A549 (cell line): ENCODE results near the gene GGTLC2.

Experiments
- CHD2 ChIP-seq: fragments of 150-350 bp; IDR thresholded peaks from 2 replicates; pipeline ENCODE4 v1.6.1; 2014; ENCODE audit warnings: low read length; ENCODE audit not compliant: partially characterized antibody
- JUNB ChIP-seq: fragments of >200 bp; sonication (Bioruptor Twin); formaldehyde crosslinking; IDR thresholded peaks from 2 replicates; pipeline ENCODE4 v1.6.1; 2016
- KDM5A ChIP-seq: fragments of 200-600 bp; sonication (generic); IDR thresholded peaks from 2 replicates; pipeline ENCODE4 v1.6.1; 2016; ENCODE audit warnings: antibody characterized with exemption, mild to moderate bottlenecking
- MAZ ChIP-seq: fragments of 150-350 bp; IDR thresholded peaks from 2 replicates; pipeline ENCODE4 v1.6.1; 2014; ENCODE audit warnings: antibody characterized with exemption, low read depth, low read length, borderline replicate concordance
- NFE2L2 ChIP-seq: fragments of 150-350 bp; conservative IDR thresholded peaks from 2 replicates; pipeline ENCODE4 v1.6.1; 2014; ENCODE audit warnings: low read length
- NR3C1 ChIP-seq: fragments of >200 bp; sonication (Bioruptor Twin); formaldehyde crosslinking; IDR thresholded peaks from 3 replicates; pipeline ENCODE4 v1.6.1; 2017
- POLR2A ChIP-seq: IDR thresholded peaks from 2 replicates; pipeline ENCODE4 v1.6.1; 2012; ENCODE audit warnings: mild to moderate bottlenecking, low read length
- SMC3 ChIP-seq: fragments of >200 bp; sonication (Bioruptor Twin); formaldehyde crosslinking; IDR thresholded peaks from 3 replicates; pipeline ENCODE4 v1.6.1; 2018; ENCODE audit warnings: inconsistent platforms
- SREBF2 ChIP-seq: fragments of 450-650 bp; IDR thresholded peaks from 2 replicates; pipeline ENCODE4 v1.6.1; 2014; ENCODE audit warnings: mild to moderate bottlenecking, moderate library complexity
- TFCP2L1 ChIP-seq: fragments of 250-450 bp; sonication (Bioruptor Pico); IDR thresholded peaks from 2 replicates; pipeline ENCODE4 v1.5.0; 2021; ENCODE audit warnings: mild to moderate bottlenecking
- TF ChIP-seq, protein P1 (sequence below): fragments of 200-600 bp; sonication (generic); IDR thresholded peaks from 2 replicates; pipeline ENCODE4 v1.6.1; 2016; ENCODE audit warnings: antibody characterized with exemption, mild to moderate bottlenecking, moderate library complexity
- TF ChIP-seq, protein P2 (sequence below): fragments of 450-650 bp; IDR thresholded peaks from 2 replicates; pipeline ENCODE4 v1.6.1; 2014; ENCODE audit warnings: antibody characterized with exemption
- TF ChIP-seq, protein P3 (sequence below): fragments of >200 bp; sonication (Bioruptor Twin); formaldehyde crosslinking; IDR thresholded peaks from 3 replicates; pipeline ENCODE4 v1.5.1; 2016

DNA sequence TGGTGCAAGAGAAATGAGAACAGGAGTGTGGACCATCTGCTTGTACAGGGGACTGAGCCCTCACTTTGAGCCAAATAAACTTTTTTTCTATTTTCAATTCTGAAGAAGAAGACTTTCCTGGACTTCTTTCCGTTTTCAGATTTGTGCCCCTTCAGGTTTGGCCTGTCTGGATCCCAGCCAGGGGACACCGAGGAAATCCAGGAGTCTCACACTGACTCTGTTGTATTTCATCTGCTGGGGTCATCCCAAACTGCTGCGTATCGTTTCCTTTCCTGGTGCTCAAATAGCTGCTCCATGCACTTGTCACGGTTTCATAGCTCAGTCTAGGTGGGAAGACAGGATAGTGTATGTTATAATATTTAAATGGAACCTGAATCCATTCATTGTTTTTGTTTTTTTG is 51.7 kb downstream of the GGTLC2 start:
- TF ChIP-seq SMC3 (no peak), KDM5A (no peak), POLR2A (no peak), SREBF2 (no peak), MAZ (no peak), TFCP2L1 (CRISPR knock-in tag) (no peak), CHD2 (no peak), JUNB (no peak), NR3C1 (no peak), NFE2L2 (no peak)
- TF ChIP-seq, protein P1, sequence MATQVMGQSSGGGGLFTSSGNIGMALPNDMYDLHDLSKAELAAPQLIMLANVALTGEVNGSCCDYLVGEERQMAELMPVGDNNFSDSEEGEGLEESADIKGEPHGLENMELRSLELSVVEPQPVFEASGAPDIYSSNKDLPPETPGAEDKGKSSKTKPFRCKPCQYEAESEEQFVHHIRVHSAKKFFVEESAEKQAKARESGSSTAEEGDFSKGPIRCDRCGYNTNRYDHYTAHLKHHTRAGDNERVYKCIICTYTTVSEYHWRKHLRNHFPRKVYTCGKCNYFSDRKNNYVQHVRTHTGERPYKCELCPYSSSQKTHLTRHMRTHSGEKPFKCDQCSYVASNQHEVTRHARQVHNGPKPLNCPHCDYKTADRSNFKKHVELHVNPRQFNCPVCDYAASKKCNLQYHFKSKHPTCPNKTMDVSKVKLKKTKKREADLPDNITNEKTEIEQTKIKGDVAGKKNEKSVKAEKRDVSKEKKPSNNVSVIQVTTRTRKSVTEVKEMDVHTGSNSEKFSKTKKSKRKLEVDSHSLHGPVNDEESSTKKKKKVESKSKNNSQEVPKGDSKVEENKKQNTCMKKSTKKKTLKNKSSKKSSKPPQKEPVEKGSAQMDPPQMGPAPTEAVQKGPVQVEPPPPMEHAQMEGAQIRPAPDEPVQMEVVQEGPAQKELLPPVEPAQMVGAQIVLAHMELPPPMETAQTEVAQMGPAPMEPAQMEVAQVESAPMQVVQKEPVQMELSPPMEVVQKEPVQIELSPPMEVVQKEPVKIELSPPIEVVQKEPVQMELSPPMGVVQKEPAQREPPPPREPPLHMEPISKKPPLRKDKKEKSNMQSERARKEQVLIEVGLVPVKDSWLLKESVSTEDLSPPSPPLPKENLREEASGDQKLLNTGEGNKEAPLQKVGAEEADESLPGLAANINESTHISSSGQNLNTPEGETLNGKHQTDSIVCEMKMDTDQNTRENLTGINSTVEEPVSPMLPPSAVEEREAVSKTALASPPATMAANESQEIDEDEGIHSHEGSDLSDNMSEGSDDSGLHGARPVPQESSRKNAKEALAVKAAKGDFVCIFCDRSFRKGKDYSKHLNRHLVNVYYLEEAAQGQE, result no peak
- TF ChIP-seq, protein P2, sequence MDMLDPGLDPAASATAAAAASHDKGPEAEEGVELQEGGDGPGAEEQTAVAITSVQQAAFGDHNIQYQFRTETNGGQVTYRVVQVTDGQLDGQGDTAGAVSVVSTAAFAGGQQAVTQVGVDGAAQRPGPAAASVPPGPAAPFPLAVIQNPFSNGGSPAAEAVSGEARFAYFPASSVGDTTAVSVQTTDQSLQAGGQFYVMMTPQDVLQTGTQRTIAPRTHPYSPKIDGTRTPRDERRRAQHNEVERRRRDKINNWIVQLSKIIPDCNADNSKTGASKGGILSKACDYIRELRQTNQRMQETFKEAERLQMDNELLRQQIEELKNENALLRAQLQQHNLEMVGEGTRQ, result no peak
- TF ChIP-seq, protein P3, sequence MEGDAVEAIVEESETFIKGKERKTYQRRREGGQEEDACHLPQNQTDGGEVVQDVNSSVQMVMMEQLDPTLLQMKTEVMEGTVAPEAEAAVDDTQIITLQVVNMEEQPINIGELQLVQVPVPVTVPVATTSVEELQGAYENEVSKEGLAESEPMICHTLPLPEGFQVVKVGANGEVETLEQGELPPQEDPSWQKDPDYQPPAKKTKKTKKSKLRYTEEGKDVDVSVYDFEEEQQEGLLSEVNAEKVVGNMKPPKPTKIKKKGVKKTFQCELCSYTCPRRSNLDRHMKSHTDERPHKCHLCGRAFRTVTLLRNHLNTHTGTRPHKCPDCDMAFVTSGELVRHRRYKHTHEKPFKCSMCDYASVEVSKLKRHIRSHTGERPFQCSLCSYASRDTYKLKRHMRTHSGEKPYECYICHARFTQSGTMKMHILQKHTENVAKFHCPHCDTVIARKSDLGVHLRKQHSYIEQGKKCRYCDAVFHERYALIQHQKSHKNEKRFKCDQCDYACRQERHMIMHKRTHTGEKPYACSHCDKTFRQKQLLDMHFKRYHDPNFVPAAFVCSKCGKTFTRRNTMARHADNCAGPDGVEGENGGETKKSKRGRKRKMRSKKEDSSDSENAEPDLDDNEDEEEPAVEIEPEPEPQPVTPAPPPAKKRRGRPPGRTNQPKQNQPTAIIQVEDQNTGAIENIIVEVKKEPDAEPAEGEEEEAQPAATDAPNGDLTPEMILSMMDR, result no peak
